Esophagus muscularis mucosa (tissue), 4 donors: ENCODE data around the gene UQCRC1. TPM values are rescaled to one million over a fixed set of nuclear protein-coding genes. Genes with fewer than 3 reads are reported as not detected.

ENCODE experiments used
- DNase-seq: peaks from one replicate; pipeline ENCODE4 v3.0.0-alpha.2; 2017; ENCODE audit errors: extremely low spot score
- H3K27ac ChIP-seq, 4 donors: fragments of 200-600 bp; sonication (generic); replicated peaks in 1 of 4; 1 replicate in 3 of 4; 2 replicates in 1 of 4; pipeline ENCODE4 v1.5.1; 2016 to 2019; ENCODE audit warnings: mild to moderate bottlenecking in 1 of 4
- H3K27me3 ChIP-seq, 4 donors: fragments of 200-600 bp; sonication (generic); one replicate each; pipeline versions ENCODE4 v1.5.1 to v1.6.0; 2016 to 2019
- H3K36me3 ChIP-seq, 4 donors: fragments of 200-600 bp; sonication (generic); one replicate each; pipeline ENCODE4 v1.5.1; 2016 to 2019
- H3K4me1 ChIP-seq, 4 donors: fragments of 200-600 bp; sonication (generic); one replicate each; pipeline ENCODE4 v1.5.1; 2016 to 2019
- H3K4me3 ChIP-seq, 4 donors: fragments of 200-600 bp; sonication (generic); 1 replicate in 2 of 4; 2 replicates in 2 of 4; pipeline ENCODE4 v1.5.1; 2016 to 2019; ENCODE audit warnings: mild to moderate bottlenecking in 4 of 4, moderate library complexity in 1 of 4
- H3K9me3 ChIP-seq, 4 donors: fragments of 200-600 bp; sonication (generic); 1 replicate in 3 of 4; 2 replicates in 1 of 4; pipeline ENCODE4 v1.5.1; 2016 to 2019
- CTCF ChIP-seq, 3 experiments: fragments of 200-600 bp in 2 of 3; fragments of 450-650 bp in 1 of 3; sonication (generic) in 2 of 3; IDR thresholded peaks; one replicate each; pipeline ENCODE4 v1.5.1; 2017 to 2019; ENCODE audit warnings: antibody characterized with exemption in 3 of 3, mild to moderate bottlenecking in 2 of 3, moderate library complexity in 1 of 3
- EP300 ChIP-seq: sonication (generic); formaldehyde crosslinking; IDR thresholded peaks from one replicate; pipeline ENCODE4 v1.6.1; 2017; ENCODE audit warnings: antibody characterized with exemption
- POLR2A ChIP-seq: fragments of 450-650 bp; IDR thresholded peaks from one replicate; pipeline ENCODE4 v1.6.1; 2017; ENCODE audit warnings: antibody characterized with exemption, moderate library complexity, mild to moderate bottlenecking, low read depth
- POLR2AphosphoS5 ChIP-seq, 2 donors: sonication (generic); formaldehyde crosslinking; IDR thresholded peaks; one replicate each; pipeline ENCODE4 v1.6.1; 2017; ENCODE audit warnings: antibody characterized with exemption in 2 of 2
- WGBS: methylation state at CpG from one replicate; pipeline ENCODE4 v1.1.5; 2018; 5-methylcytosine and 5-hydroxymethylcytosine counted together
- intact Hi-C: fragments of 100-400 bp; cut with DNase I; formaldehyde crosslinking; loops from one replicate; pipeline ENCODE4 v1.15.1; 2023
- total RNA-seq, 4 donors: library from RNA; depleted of rRNA; stranded (reverse); fragments of >200 nt; gene quantifications; one replicate each; pipeline versions ENCODE4 v1.1.0 to v1.2.1, GENCODE V29; 2016

The UQCRC1 gene
- total RNA-seq, 4 donors from 2014 or later: 265 to 340 (median 295) TPM

DNA sequence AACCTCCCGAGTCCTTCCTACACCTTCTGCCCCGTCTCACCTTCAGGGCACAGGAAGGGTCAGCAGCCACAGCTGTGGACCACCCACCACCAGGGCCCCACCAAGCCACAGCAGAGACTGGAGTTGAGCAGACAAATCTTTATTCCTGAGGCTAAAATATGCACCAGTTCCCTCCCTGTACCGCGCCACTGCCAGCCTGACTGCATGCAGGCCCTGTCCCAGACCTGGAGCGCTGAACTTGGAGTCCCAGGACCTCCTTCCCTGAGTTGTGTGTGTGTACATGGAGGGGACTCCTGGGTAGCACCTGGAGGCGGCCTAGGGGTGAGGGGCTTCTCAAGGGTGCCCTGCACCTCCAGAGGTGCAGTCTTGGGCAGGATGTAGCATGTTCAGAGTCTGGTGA lies 16.2 kb upstream of the UQCRC1 start:
- H3K27ac ChIP-seq: no peak overlapping the region
- TF ChIP-seq EP300 (no peak), POLR2AphosphoS5 (IDR thresholded peaks at IDR 0.05) (no peak), CTCF (IDR thresholded peaks at IDR 0.05) (no peak), POLR2A (no peak)
- H3K4me1 ChIP-seq: no peaks in the 10 kb centered on the region
- WGBS: 94% methylated on average over 6 of the region's 6 CpGs
- H3K9me3 ChIP-seq: no peaks in the 10 kb centered on the region
- H3K4me3 ChIP-seq: no peak overlapping the region
- intact Hi-C loops: no loop called here
- no peaks in the 10 kb centered on the region for H3K27me3 ChIP-seq
- no peak for DNase-seq
- H3K36me3 ChIP-seq: peaks cover 0 to 61% (median 55%) of the 10 kb centered on the region in 4 donors

GRCh38 chr3:48624767-48625166 lies 15.3 kb upstream of the UQCRC1 start:
- Histone ChIP-seq H3K4me3 (no peak overlapping the region), H3K27ac (no peak overlapping the region), H3K36me3 (peaks cover 0 to 53% (median 46%) of the 10 kb centered on the region in 4 donors), H3K4me1 (no peaks in the 10 kb centered on the region), H3K9me3 (no peaks in the 10 kb centered on the region), H3K27me3 (no peaks in the 10 kb centered on the region)
- intact Hi-C loops: no loop called here
- TF ChIP-seq CTCF (IDR thresholded peaks at IDR 0.05) (no peak), EP300 (no peak), POLR2A (no peak), POLR2AphosphoS5 (IDR thresholded peaks at IDR 0.05) (no peak)
- DNase-seq: no peak
- 94% methylated on average over 10 of the region's 10 CpGs for WGBS

DNA sequence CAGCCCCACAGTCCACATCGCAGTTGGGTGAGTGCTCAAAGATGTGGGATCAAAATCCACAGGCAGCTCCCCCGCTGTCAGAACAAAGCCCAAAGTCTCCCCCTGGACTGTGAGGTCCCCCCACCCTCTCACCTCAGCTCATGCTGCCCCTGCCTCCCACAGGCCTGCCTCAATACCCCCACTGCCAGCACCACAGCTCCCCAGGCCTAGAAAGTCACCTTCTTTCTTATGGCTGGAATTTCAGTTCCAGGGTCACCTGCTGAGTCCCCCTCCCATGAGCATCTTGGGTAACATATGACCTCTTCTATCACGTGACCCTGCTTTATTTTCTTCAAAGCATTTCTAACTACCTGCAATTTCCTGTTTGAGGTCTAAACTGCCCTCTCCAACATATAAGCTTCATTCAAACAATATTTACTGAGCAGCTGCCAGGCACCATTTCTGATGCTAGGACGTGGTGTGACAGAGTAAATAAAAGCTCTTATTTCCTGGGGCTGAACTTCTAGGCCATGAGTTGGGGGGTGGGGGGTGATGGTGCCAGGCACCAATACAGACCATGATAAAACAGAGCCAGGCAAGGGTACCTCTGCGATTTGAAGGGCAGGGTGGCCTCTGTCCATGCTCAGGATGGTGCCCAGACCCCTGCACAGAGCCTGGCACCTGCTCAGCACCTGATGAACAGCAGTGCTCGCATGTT lies 14.6 kb upstream of the UQCRC1 start:
- WGBS: 76% methylated on average over 5 of the region's 6 CpGs
- intact Hi-C loops: no loop called here
- Histone ChIP-seq H3K4me3 (no peak overlapping the region), H3K27ac (no peak overlapping the region), H3K36me3 (peaks cover 0 to 45% (median 40%) of the 10 kb centered on the region in 4 donors), H3K9me3 (no peaks in the 10 kb centered on the region), H3K4me1 (no peaks in the 10 kb centered on the region), H3K27me3 (no peaks in the 10 kb centered on the region)
- no peak for TF ChIP-seq CTCF (IDR thresholded peaks at IDR 0.05)
- TF ChIP-seq EP300: no peak
- no peak for TF ChIP-seq POLR2A
- no peak for TF ChIP-seq POLR2AphosphoS5 (IDR thresholded peaks at IDR 0.05)
- no peak for DNase-seq

DNA sequence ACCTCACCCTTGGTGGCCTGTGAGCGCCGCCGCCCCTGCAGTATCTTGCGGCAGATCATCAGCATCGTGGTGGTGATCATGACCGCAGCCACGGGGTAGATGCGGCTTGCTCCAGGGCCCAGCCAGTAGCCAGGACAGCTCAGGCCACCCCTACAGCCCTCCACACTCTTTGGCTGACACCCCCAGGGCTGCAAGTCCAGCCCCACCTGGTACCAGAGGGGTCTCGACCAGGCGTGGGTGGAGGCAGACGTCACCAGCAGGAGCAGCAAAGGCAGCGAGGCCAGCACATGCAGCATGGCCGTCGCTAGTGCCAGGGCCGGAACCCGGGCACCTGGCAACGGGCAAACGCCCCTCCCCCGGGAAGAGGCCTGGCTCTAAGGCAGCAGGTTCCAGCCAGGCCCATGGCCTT lies 12.0 kb upstream of the UQCRC1 start, which contains the start of gene TMEM89:
Gene TMEM89, minus strand, starts transcription at position 309 of the 409 bp plus-strand sequence. Its CDS starts 13 bp downstream, at position 296.
- no peak within 1 kb of the TSS for H3K27ac ChIP-seq
- WGBS: 98% methylated on average over 8 of the region's 19 CpGs
- TF ChIP-seq POLR2AphosphoS5 (IDR thresholded peaks at IDR 0.05) (no peak), CTCF (IDR thresholded peaks at IDR 0.05) (no peak), EP300 (no peak), POLR2A (no peak)
- no peak within 1 kb of the TSS for H3K4me3 ChIP-seq
- DNase-seq: no peak
- no peaks in the 10 kb centered on the region for H3K27me3 ChIP-seq
- no peaks in the 10 kb centered on the region for H3K4me1 ChIP-seq
- peaks cover 0 to 18% (median 11%) of the 10 kb centered on the region in 4 donors for H3K9me3 ChIP-seq
- peaks cover 0 to 20% (median 16%) of the 10 kb centered on the region in 4 donors for H3K36me3 ChIP-seq
- intact Hi-C loops: no loop called here
